ENCODE results near the gene TRMO.

GRCh38 chr9:97906236-97906831 is 16.0 kb downstream of the TRMO start:
- TF ChIP-seq POLR2A (IDR thresholded peaks at IDR 0.05) (no peak), POLR2AphosphoS5 (IDR thresholded peaks at IDR 0.05) (no peak)
